ENCODE measurements around the gene UPK2. TPM values are rescaled to one million over a fixed set of nuclear protein-coding genes. Genes with fewer than 3 reads are reported as not detected.
A peak's percentile ranks its signal among the peaks of the same experiment; 100 is the strongest.

Gene UPK2
- total RNA-seq, 6 donors from 2014 or later = not detected

DNA sequence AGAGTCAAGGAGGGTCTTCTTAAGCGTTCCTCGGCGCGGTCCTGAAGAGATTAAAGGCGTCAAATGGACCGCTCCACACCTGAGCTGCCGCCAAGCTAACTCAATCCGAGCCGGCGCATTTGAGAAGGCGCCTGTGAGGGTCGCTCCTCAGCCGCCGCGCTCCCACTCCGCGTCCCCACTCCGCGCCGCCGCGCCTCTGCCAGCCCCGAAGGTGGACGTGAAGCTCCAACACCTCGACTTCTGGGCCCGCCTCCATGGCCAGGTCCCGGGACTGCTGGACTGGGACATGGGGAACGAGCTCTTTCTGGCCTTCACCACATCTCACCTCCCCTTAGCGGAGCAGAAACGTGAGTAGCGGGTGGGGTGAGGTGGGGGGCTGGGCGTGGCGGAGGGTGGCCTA lies 15.5 kb downstream of the UPK2 start, which contains the start of gene FOXR1:
FOXR1 (plus strand) TSS at position 116 of the 400 bp plus-strand sequence; CDS start at position 287, 171 bp downstream.
- Histone ChIP-seq H3K27ac (no peak within 1 kb of the TSS), H3K4me1 (peaks cover 0 to 3% (median 0%) of the 10 kb centered on the region in 4 donors), H3K27me3 (no peaks in the 10 kb centered on the region), H3K4me3 (no peak within 1 kb of the TSS), H3K36me3 (no peaks in the 10 kb centered on the region), H3K9me3 (no peaks in the 10 kb centered on the region)
- DNase-seq (peak in 1 of 2 donors; percentile 80), ATAC-seq (ENCODE audit: low FRiP score in 2 of 2) (no peak)
- TF ChIP-seq POLR2A (IDR thresholded peaks at IDR 0.05) (no peak), EP300 (IDR thresholded peaks at IDR 0.05) (no peak), POLR2AphosphoS5 (IDR thresholded peaks at IDR 0.05) (no peak)
- TF ChIP-seq, protein P1, sequence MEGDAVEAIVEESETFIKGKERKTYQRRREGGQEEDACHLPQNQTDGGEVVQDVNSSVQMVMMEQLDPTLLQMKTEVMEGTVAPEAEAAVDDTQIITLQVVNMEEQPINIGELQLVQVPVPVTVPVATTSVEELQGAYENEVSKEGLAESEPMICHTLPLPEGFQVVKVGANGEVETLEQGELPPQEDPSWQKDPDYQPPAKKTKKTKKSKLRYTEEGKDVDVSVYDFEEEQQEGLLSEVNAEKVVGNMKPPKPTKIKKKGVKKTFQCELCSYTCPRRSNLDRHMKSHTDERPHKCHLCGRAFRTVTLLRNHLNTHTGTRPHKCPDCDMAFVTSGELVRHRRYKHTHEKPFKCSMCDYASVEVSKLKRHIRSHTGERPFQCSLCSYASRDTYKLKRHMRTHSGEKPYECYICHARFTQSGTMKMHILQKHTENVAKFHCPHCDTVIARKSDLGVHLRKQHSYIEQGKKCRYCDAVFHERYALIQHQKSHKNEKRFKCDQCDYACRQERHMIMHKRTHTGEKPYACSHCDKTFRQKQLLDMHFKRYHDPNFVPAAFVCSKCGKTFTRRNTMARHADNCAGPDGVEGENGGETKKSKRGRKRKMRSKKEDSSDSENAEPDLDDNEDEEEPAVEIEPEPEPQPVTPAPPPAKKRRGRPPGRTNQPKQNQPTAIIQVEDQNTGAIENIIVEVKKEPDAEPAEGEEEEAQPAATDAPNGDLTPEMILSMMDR (IDR thresholded peaks at IDR 0.05) = no peak
- 42 to 73% methylated on average over 11 to 32 of the region's 33 CpGs for WGBS, 2 donors

DNA sequence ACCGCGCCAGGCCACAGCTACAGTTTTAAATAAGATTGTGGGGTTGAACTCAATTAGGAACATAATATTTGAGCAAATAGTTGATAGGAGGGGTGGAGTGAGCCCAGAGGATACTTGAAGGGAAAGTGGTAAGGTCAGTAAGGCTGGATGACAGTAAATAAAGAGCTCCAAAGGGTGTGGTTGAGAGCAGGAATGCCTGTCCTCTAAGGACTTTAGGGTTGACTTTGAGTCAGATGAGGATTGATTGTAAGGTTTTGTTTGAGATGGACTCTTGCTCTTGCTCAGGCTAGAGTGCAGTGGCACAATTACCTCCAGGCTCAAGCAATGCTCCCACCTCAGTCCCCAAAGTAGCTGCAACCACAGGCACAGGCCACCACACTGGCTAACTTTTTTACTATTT lies 17.9 kb downstream of the UPK2 start:
- TF ChIP-seq, protein P1 (IDR thresholded peaks at IDR 0.05) = no peak
- TF ChIP-seq EP300 (IDR thresholded peaks at IDR 0.05) (no peak), POLR2AphosphoS5 (IDR thresholded peaks at IDR 0.05) (no peak), POLR2A (IDR thresholded peaks at IDR 0.05) (no peak)
- WGBS, 2 donors = 63 to 83% methylated on average over 2 of the region's 2 CpGs
- Histone ChIP-seq H3K4me1 (peaks cover 0 to 3% (median 0%) of the 10 kb centered on the region in 4 donors), H3K4me3 (no peak overlapping the region), H3K27me3 (no peaks in the 10 kb centered on the region), H3K36me3 (no peaks in the 10 kb centered on the region), H3K9me3 (no peaks in the 10 kb centered on the region), H3K27ac (peak overlapping the region in 1 of 4 donors; percentile 18)
- ATAC-seq (ENCODE audit: low FRiP score in 2 of 2) (peak in 1 of 2 donors; percentile 69), DNase-seq (peak in 1 of 2 donors; percentile 42)

DNA sequence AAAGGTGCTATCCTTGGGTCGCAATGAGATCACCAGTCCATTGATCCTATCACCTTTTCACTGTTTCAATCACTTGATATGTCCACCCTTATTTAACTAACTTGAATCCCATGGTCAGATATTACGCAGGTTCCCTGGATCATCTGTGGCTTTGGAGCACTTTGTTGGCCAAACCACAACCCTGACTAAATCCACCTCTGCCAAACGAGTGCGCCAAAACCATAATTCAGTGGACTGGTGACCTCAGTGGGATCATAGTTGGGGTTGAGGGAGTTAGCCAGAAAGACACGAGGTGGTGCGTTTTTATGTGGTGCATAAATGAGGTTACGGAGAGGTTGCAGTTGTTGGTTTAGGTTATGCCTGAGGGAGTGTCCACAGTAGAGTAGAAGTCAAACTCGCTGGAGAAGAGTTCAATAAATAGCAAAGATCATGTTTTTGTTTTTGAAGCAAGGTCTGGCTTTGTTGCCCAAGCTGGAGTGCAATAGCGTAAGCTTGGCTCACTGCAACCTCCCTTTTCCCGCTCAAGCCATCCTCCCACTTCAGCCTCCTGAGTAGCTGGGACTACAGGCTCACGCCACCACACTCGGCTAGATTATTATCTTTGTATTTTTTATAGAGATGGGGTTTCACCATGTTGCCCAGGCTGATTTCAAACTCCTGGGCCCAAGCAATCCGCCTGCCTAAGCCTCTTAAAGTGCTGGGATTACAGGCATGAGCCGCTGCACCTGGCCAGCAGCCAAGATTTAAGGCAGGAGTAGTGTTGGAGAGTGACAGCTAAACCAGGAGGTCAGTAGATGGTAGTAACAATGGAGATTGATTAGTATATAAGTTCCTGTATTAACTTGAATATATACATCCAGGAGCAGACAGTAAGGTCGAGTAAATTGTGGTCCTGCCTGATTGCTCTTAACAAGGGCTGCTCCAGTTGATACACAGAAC lies 19.9 kb downstream of the UPK2 start:
- Histone ChIP-seq H3K4me1 (peaks cover 11 to 16% (median 12%) of the 10 kb centered on the region in 4 donors), H3K27me3 (no peaks in the 10 kb centered on the region), H3K27ac (no peak overlapping the region), H3K9me3 (no peaks in the 10 kb centered on the region), H3K4me3 (no peak overlapping the region), H3K36me3 (no peaks in the 10 kb centered on the region)
- TF ChIP-seq, protein P1 (IDR thresholded peaks at IDR 0.05) = no peak
- TF ChIP-seq POLR2A (IDR thresholded peaks at IDR 0.05) = no peak
- TF ChIP-seq POLR2AphosphoS5 (IDR thresholded peaks at IDR 0.05) = no peak
- TF ChIP-seq EP300 (IDR thresholded peaks at IDR 0.05) = no peak
- 75 to 80% methylated on average over 15 of the region's 15 CpGs for WGBS, 2 donors
- DNase-seq (no peak), ATAC-seq (ENCODE audit: low FRiP score in 2 of 2) (peak in 1 of 2 donors; percentile 31)

DNA sequence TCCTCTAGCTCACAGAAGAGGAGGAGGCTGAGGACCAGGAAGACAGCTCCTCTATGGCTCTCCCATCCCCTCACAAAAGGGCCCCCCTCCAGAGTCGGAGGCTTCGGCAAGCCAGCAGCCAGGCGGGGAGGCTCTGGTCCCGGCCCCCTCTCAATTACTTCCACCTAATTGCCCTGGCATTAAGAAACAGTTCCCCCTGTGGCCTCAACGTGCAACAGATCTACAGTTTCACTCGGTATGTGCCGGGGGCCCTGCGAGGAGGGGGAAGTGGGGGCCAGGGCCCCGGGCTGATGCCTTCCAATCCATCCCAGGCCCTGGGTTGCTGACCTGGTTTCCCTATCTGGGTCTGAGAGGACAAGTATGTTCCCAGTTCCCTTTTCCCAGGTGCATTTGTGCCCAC lies 23.3 kb downstream of the UPK2 start:
- 64 to 77% methylated on average over 4 to 9 of the region's 9 CpGs for WGBS, 2 donors
- DNase-seq = no peak
- Histone ChIP-seq H3K27me3 (no peaks in the 10 kb centered on the region), H3K4me1 (peaks cover 11 to 16% (median 12%) of the 10 kb centered on the region in 4 donors), H3K4me3 (no peak overlapping the region), H3K36me3 (no peaks in the 10 kb centered on the region), H3K9me3 (no peaks in the 10 kb centered on the region), H3K27ac (no peak overlapping the region)
- TF ChIP-seq POLR2AphosphoS5 (IDR thresholded peaks at IDR 0.05) (no peak), POLR2A (IDR thresholded peaks at IDR 0.05) (no peak), EP300 (IDR thresholded peaks at IDR 0.05) (no peak)
- TF ChIP-seq, protein P1 (IDR thresholded peaks at IDR 0.05) = no peak
- peak in 1 of 2 donors; percentile 8 for ATAC-seq (ENCODE audit: low FRiP score in 2 of 2)

All from upper lobe of left lung (tissue), 6 donors.